ENCODE results near the gene ALDH4A1. TPM values are rescaled to one million over a fixed set of nuclear protein-coding genes. Genes with fewer than 3 reads are reported as not detected.
A peak's percentile ranks its signal among the peaks of the same experiment; 100 is the strongest.

ALDH4A1 gene
- total RNA-seq, 1 donor from 2014 or later, result 21.8 TPM

GRCh38 chr1:18921516-18922251, 19.3 kb upstream of the ALDH4A1 start:
- DNase-seq (ENCODE audit: low spot score), result no peak
- Mint-ChIP-seq H3K36me3 (peaks cover 2% of the 10 kb centered on the region), H3K27me3 (ENCODE audit: insufficient read depth, low read depth) (peaks cover 2% of the 10 kb centered on the region), H3K27ac (no peak overlapping the region), H3K9me3 (peaks cover 2% of the 10 kb centered on the region), H3K4me1 (peaks cover 43% of the 10 kb centered on the region), H3K4me3 (no peak overlapping the region)
- H3K36me3 ChIP-seq, result no peaks in the 10 kb centered on the region
- H3K9ac ChIP-seq, result no peak overlapping the region
- H3K79me2 ChIP-seq (ENCODE audit: low read depth), result no peaks in the 10 kb centered on the region
- no peaks in the 10 kb centered on the region for H3K27me3 ChIP-seq
- peaks cover 14% of the 10 kb centered on the region for H3K4me1 ChIP-seq
- peak overlapping the region; percentile 32 for H2AFZ ChIP-seq (replicated peaks)
- H3K27ac ChIP-seq, result no peak overlapping the region
- no peaks in the 10 kb centered on the region for H3K9me3 ChIP-seq (ENCODE audit: low read depth)
- TF ChIP-seq EZH2phosphoT487 (IDR thresholded peaks at IDR 0.05) (no peak), CTCF (IDR thresholded peaks at IDR 0.05) (no peak), EZH2 (IDR thresholded peaks at IDR 0.05) (no peak)
- peak overlapping the region; percentile 52 for H3K4me2 ChIP-seq
- no peaks in the 10 kb centered on the region for H3F3A ChIP-seq (ENCODE audit: low read depth)
- H4K20me1 ChIP-seq (ENCODE audit: low read depth), result no peaks in the 10 kb centered on the region
- no peak overlapping the region for H3K4me3 ChIP-seq

GRCh38 chr1:18920931-18921330, 18.6 kb upstream of the ALDH4A1 start:
- Mint-ChIP-seq H3K4me3 (no peak overlapping the region), H3K27ac (no peak overlapping the region), H3K36me3 (peaks cover 2% of the 10 kb centered on the region), H3K9me3 (peaks cover 2% of the 10 kb centered on the region), H3K27me3 (ENCODE audit: insufficient read depth, low read depth) (peaks cover 2% of the 10 kb centered on the region), H3K4me1 (peaks cover 40% of the 10 kb centered on the region)
- Histone ChIP-seq H3K27ac (no peak overlapping the region), H3K4me1 (peaks cover 14% of the 10 kb centered on the region), H3F3A (ENCODE audit: low read depth) (no peaks in the 10 kb centered on the region), H3K27me3 (no peaks in the 10 kb centered on the region), H4K20me1 (ENCODE audit: low read depth) (no peaks in the 10 kb centered on the region), H3K4me2 (no peak overlapping the region), H3K79me2 (ENCODE audit: low read depth) (no peaks in the 10 kb centered on the region), H3K9me3 (ENCODE audit: low read depth) (no peaks in the 10 kb centered on the region), H3K4me3 (no peak overlapping the region), H3K36me3 (no peaks in the 10 kb centered on the region), H2AFZ (replicated peaks) (no peak overlapping the region), H3K9ac (no peak overlapping the region)
- TF ChIP-seq EZH2phosphoT487 (IDR thresholded peaks at IDR 0.05) (no peak), EZH2 (IDR thresholded peaks at IDR 0.05) (no peak), CTCF (IDR thresholded peaks at IDR 0.05) (no peak)
- DNase-seq (ENCODE audit: low spot score), result no peak

- Histone ChIP-seq H3K4me2 (no peak overlapping the region), H3K4me1 (peaks cover 14% of the 10 kb centered on the region), H3K36me3 (no peaks in the 10 kb centered on the region), H3F3A (ENCODE audit: low read depth) (no peaks in the 10 kb centered on the region), H3K79me2 (ENCODE audit: low read depth) (no peaks in the 10 kb centered on the region), H3K9me3 (ENCODE audit: low read depth) (no peaks in the 10 kb centered on the region), H3K27me3 (no peaks in the 10 kb centered on the region), H3K27ac (no peak overlapping the region), H2AFZ (replicated peaks) (no peak overlapping the region), H3K9ac (no peak overlapping the region), H4K20me1 (ENCODE audit: low read depth) (no peaks in the 10 kb centered on the region), H3K4me3 (no peak overlapping the region)
- Mint-ChIP-seq H3K27ac (no peak overlapping the region), H3K36me3 (no peaks in the 10 kb centered on the region), H3K27me3 (ENCODE audit: insufficient read depth, low read depth) (peaks cover under 1% of the 10 kb centered on the region), H3K4me3 (no peak overlapping the region), H3K4me1 (peaks cover 34% of the 10 kb centered on the region), H3K9me3 (no peaks in the 10 kb centered on the region)
- TF ChIP-seq EZH2phosphoT487 (IDR thresholded peaks at IDR 0.05), result no peak
- TF ChIP-seq CTCF (IDR thresholded peaks at IDR 0.05), result no peak
- TF ChIP-seq EZH2 (IDR thresholded peaks at IDR 0.05), result no peak
- no peak for DNase-seq (ENCODE audit: low spot score)
These were observed 17.6 kb upstream of the ALDH4A1 start for GRCh38 chr1:18919956-18920355.
